Measurements from ENCODE around the gene FAM153A.
"Not testable (repeated sequence)": the region's sequence is repeated elsewhere in the genome, so short reads cannot be mapped to it uniquely, and the experiment has no call there.

GRCh38 chr5:177832287-177832686 is 49.6 kb upstream of the FAM153A start:
- not testable (repeated sequence) for TF ChIP-seq JUND (IDR thresholded peaks at IDR 0.05; ENCODE audit: low read length); E2F6 (IDR thresholded peaks at IDR 0.05); CTCF (IDR thresholded peaks at IDR 0.05; ENCODE audit: control extremely low read depth in 1 of 3, insufficient read depth in 1 of 3, low read depth in 1 of 3, low read length in 3 of 3); SP2 (IDR thresholded peaks at IDR 0.05; ENCODE audit: low read length); FOSL1 (IDR thresholded peaks at IDR 0.05; ENCODE audit: insufficient read depth, low read depth, low read length); POU5F1 (IDR thresholded peaks at IDR 0.05; ENCODE audit: low read depth, low read length)
